Upper lobe of left lung (tissue), 4 donors: ENCODE results near the gene GRIN2A.

Experiments
- CTCF ChIP-seq, 6 experiments: fragments of 450-650 bp in 4 of 6; fragments of 200-600 bp in 2 of 6; sonication (generic) in 2 of 6; IDR thresholded peaks; one replicate each; pipeline ENCODE4 v1.5.1; 2016 to 2019; ENCODE audit warnings: antibody characterized with exemption in 6 of 6
- EP300 ChIP-seq, 4 donors: sonication (generic); formaldehyde crosslinking; IDR thresholded peaks; one replicate each; pipeline ENCODE4 v1.5.1; 2017; ENCODE audit warnings: antibody characterized with exemption in 4 of 4, control low read depth in 2 of 4
- POLR2A ChIP-seq, 4 donors: fragments of 450-650 bp; IDR thresholded peaks; one replicate each; pipeline ENCODE4 v1.5.1; 2016 to 2017; ENCODE audit warnings: antibody characterized with exemption in 4 of 4, mild to moderate bottlenecking in 2 of 4
- POLR2AphosphoS5 ChIP-seq, 2 donors: sonication (generic); formaldehyde crosslinking; IDR thresholded peaks; one replicate each; pipeline ENCODE4 v1.5.1; 2017; ENCODE audit warnings: antibody characterized with exemption in 2 of 2

GRCh38 chr16:10081201-10081940, 100.9 kb downstream of the GRIN2A start:
- TF ChIP-seq CTCF (IDR thresholded peaks at IDR 0.05) (no peak), POLR2A (IDR thresholded peaks at IDR 0.05) (no peak), POLR2AphosphoS5 (IDR thresholded peaks at IDR 0.05) (no peak), EP300 (IDR thresholded peaks at IDR 0.05) (no peak)
